Right kidney (tissue), 1 donor: ENCODE data around the gene HSF2BP.
"Not testable (repeated sequence)": the region's sequence is repeated elsewhere in the genome, so short reads cannot be mapped to it uniquely, and the experiment has no call there.

ENCODE experiments used
- DNase-seq: peaks from one replicate; pipeline ENCODE4 v3.0.0-alpha.2; 2016

The HSF2BP gene

DNA sequence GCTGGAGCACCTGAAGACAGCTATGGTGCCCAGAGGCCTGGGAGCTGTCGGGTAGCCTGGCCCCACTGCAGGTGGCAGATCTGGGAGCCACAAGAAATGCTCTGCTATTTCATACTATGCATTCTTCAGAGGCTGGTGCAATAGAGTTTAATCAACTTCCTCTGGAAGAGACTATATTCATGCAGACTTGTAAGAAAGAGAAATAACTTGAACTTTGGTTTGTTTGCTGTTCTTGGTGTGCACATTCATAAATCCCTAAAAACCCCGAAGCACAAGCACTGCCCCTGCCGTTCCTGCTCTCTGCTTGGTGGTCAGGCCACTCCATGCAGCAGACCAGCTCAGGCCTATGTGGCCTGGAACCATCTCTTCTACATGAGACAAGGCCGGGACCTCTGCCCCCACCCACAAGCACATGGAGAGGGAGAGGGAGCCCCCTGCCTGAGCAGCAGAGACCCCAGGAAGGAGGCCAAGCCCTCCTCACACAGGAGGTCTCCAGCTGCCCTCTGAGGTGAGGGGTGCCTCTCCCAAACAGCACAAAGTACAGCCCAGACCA is 142.9 kb downstream of the HSF2BP start:
- not testable (repeated sequence) for DNase-seq

DNA sequence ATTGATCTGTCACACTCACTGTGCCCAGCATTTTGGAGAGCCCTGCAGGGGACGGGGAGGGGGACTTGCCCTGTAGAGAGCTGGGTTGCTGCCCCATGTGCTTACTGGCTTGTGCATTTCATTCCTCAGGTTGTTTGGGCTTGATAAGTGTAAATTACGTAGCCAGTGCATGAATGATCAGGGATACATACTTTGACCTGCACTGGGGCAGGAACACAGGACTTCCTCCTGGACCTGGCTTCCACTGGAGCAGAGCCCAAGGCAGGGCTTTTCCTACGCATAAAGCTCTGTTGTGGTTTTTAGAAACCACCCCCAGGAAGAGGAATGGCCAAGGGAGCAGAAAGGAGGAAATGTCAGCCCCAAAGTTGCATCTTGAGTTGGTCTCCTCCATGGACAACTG is 144.5 kb downstream of the HSF2BP start:
- DNase-seq = not testable (repeated sequence)

DNA sequence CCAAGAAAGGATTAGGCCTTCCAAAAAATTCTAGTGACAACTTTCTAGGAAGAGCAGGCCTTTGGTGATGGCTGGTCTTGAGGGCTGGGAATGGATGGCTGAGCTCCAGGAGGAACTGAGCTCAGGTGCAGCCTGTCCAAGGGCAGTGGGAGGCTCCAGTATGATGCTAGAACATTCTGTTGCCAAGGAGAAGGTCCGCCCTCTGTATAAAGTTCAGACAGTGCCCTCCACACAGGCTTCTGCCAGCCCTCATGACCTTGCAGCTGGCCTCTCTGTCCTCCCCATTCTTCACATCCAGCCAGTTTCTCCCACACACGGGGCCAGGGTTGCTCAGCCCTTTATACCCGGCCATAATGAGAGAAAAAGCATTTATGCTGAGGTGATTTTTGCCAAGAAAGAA is 146.3 kb downstream of the HSF2BP start:
- DNase-seq = not testable (repeated sequence)

DNA sequence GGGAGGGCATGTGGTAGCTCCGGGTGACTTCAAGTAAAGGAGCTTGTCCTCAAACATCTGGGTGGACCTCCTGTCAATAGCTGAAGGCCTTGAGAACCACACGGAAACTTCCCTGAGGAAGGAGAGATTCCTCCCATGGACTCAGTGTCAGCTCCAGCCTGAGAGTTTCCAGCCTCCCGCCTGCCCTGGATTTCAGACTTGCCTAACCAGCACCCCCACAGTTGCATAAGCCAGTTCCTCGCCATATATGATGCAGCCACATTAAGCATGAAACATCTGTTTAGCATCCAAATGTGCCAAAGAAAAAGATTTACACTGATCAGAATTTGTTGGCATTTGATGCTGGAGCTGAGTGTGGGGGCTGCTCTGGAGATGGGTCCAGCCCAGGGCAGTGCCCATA is 148.1 kb downstream of the HSF2BP start:
- not testable (repeated sequence) for DNase-seq

DNA sequence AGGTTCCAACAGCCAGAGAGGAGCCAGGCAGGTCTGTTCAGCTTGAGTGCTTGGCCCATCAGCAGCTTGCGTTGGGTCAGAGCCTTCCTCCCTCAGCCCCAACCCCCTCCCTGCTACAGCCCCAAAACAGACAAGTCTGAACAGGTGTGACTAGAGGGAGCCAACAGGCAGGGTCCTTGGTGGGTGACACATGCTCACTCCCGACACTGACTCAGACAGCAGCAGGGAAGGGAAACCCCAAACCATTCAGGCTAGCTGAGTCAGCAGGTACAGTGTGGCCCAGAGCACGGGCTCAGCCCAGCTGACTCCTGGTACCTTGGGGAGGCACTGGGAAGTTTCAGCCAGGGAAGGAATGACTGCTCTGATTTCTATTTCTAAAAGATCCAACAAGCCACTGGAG is 148.6 kb downstream of the HSF2BP start:
- DNase-seq = not testable (repeated sequence)

DNA sequence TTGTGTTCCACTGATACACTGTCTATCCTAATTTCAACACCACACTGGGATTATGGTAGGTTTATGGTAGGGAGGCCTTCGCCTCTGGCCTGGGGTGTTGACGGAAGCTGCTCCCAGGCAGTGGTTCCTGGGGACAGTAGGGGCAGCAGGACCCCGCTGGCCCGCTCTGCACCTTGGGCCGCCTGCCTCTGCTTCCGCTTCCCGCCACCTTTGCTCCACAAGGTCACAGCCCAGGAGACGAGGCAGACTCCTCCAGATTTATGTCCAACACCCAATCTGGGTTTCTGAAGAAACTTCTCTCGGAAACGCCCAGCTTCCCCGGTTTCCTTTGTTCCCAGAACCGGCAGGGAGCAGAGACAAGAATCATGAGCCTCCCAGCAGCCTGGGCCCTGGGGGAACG is 155.4 kb downstream of the HSF2BP start:
- not testable (repeated sequence) for DNase-seq

DNA sequence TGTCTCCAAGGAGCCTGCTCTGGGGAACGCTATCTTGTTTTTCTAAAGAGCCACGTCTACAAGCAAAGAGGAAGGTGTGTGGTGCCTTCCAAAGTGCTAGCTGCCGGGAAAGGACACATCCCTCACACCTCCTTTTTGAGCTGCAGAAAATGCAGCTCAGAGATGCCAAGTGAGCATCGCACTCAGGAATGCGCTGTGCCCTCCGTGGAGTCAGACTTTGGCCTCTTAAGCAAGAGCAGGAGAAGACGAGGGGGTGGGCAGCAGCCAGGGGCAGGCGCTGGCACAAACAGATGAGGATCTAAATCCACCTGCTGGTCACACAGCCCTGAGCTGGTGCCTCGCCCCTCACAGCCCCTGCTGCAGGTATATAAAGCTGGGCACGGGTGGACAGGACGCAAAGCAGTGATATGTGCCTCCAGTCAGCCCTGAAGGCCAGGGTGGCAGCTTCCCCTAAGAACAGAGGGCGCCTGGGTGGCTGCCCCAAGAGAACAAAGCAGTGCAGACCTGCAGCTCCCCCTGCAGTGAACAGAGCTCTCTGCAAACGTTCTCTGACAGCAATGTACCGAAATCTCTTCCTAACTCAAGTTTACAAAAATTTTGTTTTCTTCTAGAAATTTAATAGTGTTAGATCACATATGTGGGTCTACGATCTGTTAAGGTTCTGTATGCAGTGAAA is 156.1 kb downstream of the HSF2BP start:
- DNase-seq = not testable (repeated sequence)

DNA sequence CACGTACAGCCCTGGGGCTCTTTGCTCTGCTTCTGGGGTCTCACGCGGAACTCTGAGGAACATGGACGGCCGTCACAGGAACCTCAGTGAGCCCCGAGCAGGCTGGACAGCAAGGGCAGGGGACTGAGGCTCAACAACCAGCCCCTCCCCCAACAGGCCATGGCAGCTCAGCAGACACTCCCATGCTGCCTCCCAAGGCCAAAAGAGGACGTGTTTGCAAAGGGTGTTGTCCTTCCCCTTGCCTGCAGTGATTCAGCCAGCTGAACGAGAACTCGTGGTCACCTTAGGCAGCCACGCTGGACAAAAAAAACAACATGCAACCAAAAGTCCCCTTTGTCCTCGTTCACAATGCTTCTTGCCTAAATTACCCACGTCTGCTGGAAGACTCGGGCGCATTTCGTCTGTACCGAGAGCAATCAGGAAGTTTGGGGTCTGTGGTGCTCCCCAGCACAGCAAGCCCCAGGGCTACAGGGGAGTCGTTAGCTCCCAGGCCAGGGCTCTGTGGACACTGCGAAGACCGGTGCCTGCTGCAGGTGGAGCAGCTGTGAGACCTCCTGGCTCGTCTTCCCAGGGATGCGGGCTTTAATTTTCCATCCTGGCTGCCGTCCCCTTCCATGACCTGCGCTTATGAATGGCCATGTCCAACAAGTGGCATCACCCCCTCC is 156.7 kb downstream of the HSF2BP start:
- DNase-seq = not testable (repeated sequence)

DNA sequence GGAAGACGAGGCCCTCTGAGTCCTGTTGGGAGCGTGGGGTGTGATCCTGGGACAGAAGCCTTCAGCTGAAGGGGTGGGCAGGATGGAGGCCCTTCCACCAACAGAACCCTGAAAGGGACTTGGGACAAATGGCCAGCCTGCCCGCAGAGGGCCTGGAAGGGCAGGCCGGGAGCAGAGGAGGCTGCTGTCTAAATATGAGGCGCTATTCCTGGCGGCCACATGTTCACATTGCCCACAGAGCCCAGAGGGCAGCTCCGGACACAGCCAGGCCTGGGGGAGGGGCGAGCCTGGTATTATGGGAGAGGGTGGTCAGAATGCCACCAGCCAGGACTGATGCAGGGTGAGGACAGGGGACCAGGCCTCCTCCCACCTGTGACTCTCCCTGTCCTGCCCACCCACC is 160.4 kb downstream of the HSF2BP start:
- not testable (repeated sequence) for DNase-seq

DNA sequence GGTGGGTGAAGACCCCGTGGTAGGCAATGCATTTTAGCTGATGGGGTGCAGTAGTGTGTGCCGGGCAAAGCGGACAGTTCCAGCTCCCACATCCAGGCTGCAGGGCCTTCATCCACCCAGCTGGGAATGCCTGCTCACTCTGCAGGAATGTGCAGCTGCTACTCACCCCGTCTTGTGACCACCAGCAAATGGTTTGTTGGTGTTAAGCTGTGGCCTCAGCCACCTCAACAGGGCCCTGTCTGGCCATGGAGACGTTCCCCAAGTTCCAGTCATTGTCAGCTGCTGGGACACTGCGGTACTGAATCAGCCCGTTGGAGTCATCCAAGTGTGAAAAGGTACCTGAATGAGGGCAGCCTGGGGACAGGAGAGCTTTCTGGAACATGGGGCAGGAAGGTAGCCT is 161.2 kb downstream of the HSF2BP start:
- not testable (repeated sequence) for DNase-seq

DNA sequence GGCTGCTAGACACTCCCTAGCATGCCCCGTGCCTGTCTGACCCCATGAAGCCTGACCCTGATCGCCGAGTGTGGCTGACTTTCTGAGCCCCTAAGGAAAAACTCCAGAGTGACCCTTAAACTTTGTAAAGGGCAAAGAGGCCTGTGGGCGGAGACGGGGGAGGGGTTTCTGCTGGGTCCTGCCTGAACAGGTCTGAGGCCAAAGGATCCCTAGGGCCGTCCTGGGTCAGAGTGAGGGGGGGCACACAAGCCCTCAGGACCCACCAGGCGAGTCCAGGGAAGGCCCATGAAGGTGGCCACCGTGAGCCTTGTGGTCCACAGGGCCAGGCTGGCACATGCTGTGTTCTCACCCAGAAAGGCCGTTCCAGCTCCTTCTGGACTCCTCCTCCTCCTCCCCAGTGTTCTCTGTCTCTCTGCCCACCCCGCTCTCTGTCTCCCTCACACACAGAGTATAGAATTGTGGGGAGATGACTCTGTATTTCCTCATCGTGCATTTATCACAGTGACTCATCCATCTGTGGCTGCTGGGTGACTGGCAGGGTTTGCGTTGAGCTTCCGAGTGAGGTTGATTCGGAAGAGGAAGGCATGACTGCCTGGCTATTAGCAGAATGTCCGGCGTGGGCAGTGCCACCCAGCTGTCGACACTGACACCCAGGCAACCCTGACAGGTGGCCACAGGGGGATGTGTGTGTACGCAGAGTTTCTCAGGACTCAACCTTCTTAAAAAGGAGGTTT is 164.8 kb downstream of the HSF2BP start:
- not testable (repeated sequence) for DNase-seq

DNA sequence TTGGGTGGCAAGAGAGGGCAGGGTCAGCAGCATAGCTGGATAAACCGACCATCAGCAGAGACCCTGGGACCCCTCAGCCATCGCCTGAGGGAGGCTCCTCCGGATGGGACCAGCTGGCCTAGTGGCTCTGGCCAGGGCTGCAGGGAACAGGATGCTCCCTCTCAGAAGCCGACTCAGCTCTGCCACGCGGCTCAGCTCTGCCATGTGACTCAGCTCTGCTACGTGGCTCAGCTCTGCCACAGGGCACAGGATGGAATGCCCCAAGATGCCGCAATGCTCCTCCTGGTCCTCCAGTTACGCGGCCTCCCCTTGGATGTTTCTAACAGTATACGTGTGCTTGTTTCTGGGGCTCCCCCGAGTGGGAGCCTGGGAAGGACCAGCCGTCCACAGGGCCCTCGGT is 165.8 kb downstream of the HSF2BP start:
- DNase-seq = not testable (repeated sequence)

DNA sequence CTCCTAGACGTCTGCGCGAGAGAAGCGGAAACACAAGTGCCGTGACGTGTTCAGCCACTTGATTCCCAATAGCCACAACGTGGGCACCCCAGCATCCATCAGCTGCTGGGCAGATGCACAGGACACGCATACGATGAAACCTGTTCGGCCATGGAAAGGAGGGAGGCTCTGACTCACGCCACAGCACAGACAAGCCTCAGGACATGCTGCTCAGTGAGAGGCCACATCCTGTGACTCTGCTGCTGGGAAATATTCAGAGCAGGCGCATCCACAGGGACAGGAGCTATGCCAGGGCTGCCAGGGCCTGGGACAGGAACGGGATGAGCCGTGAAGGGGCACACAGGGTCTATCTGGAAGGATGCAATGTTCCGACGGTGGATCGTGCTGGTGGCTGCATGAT is 171.1 kb downstream of the HSF2BP start:
- DNase-seq = not testable (repeated sequence)

DNA sequence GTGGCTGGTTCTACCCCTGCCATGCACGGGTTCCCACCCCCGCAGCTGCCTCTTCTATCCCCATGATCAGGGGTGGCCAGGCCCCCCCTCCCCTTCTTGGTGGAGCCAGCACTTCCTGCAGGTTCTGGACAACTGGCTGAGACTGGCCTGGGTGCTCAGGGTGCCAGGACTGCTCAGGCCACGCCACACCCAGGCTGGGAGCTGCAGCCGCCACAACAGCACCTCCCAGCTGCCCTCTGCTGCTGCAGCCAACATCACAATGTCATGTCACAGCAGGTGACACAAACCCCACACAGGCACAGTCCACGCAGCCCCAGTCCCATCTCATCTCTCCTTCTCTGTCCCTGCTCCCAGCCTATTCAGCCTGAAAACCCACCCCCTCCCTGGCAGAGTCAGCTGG is 173.2 kb downstream of the HSF2BP start:
- not testable (repeated sequence) for DNase-seq

DNA sequence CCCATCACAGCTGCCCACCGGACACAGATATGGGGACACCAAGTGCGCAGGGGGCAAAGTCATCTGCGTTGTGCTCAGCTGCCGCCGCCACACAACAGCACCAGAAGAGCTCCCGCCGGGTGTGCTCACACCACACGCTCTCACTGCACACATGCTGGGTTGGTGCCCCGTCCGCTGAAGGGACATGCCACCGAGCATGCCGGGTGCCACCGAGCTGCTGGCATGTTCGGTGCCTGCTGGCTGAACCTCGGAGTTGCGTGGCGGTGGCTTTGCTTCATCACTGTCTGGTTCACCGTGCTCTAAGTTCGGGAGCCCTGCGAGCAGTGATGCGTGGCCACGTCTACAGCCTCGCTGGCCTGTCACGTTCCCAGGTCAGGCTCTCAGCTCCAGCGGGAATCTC is 174.3 kb downstream of the HSF2BP start:
- DNase-seq = not testable (repeated sequence)

DNA sequence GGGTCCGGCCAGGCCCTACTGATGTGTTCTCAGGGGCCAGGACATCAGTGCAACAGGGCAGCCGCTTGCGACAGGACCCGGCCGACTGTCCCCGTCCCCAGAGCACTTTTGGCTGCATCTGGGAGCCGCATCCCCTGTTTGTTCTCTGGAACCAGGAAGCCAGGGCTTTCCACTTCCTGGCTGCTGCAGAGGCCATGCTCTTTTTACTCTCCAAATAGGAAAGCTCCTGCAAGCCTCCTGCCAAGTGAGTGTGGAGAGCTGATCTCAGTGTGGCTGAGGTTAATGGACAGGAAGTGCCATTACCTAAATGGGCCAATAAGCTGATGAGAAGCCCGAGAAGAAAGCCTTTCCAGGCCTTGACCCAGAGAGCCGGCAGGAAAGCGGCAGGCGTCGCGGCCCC is 180.1 kb downstream of the HSF2BP start:
- DNase-seq = not testable (repeated sequence)
